Glutamatergic neuron (in vitro differentiated cells): Measurements from ENCODE around the gene VWA2. TPM values are rescaled to one million over a fixed set of nuclear protein-coding genes. Genes with fewer than 3 reads are reported as not detected.

ENCODE experiments used
- DNase-seq: peaks from one replicate; pipeline ENCODE4 v3.0.0; 2022
- H3K27ac Mint-ChIP-seq: one replicate; pipeline ENCODE4 v1.8.0; 2020; ENCODE audit warnings: mild to moderate bottlenecking, mixed read lengths, inconsistent platforms; ENCODE audit not compliant: unreplicated experiment
- H3K27me3 Mint-ChIP-seq: one replicate; pipeline ENCODE4 v1.8.0; 2020; ENCODE audit warnings: mild to moderate bottlenecking, moderate library complexity, mixed read lengths, inconsistent platforms; ENCODE audit not compliant: unreplicated experiment
- H3K36me3 Mint-ChIP-seq: one replicate; pipeline ENCODE4 v1.8.0; 2020; ENCODE audit warnings: mild to moderate bottlenecking, mixed read lengths, inconsistent platforms; ENCODE audit not compliant: unreplicated experiment
- H3K4me1 Mint-ChIP-seq: one replicate; pipeline ENCODE4 v1.8.0; 2020; ENCODE audit warnings: mild to moderate bottlenecking, low read depth, mixed read lengths, inconsistent platforms; ENCODE audit not compliant: unreplicated experiment
- H3K4me3 Mint-ChIP-seq: one replicate; pipeline ENCODE4 v1.8.0; 2020; ENCODE audit warnings: mild to moderate bottlenecking, mixed read lengths, inconsistent platforms; ENCODE audit not compliant: unreplicated experiment
- H3K9me3 Mint-ChIP-seq: one replicate; pipeline ENCODE4 v1.8.0; 2020; ENCODE audit warnings: mild to moderate bottlenecking, moderate library complexity, mixed read lengths, inconsistent platforms; ENCODE audit not compliant: unreplicated experiment
- CTCF ChIP-seq: fragments of 200-600 bp; sonication (generic); IDR thresholded peaks from one replicate; pipeline ENCODE4 v1.5.0; 2021; ENCODE audit not compliant: partially characterized antibody, unreplicated experiment
- total RNA-seq: library from RNA; stranded (reverse); fragmentation: NEBNext Ultra II Directional; extraction: Animal tissue kit (Norgen Biotek cat#: 25700); gene quantifications from one replicate; pipeline ENCODE4 v1.2.1, GENCODE V29; 2021; ENCODE audit not compliant: unreplicated experiment

VWA2 gene
- total RNA-seq, 1 donor from 2014 or later: not detected

GRCh38 chr10:114233482-114233881 lies 5.6 kb upstream of the VWA2 start:
- H3K9me3 Mint-ChIP-seq: no peaks in the 10 kb centered on the region

DNA sequence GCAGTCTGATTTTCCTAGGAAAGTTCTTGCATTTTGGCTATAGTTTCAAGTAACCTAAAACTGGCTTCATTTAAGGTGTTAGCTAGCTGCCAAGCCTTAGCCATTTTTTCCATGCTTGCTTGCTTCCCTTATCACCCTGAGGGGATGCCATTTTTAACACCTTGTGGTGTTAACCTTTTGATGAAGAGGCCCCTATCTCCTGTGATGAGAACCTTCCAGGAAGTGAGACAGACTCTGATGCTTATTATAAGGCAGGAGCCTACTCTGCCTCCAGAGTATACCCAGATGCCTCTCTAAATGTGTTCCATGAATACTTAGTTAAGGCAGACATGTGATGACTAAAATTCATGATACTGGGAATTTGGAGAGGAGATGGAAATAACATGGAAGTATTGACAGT lies 4.9 kb upstream of the VWA2 start:
- H3K4me1 Mint-ChIP-seq: no peaks in the 10 kb centered on the region

More at GRCh38 chr10:114233482-114233881, 5.6 kb upstream of the VWA2 start:
- no peaks in the 10 kb centered on the region for H3K36me3 Mint-ChIP-seq
- TF ChIP-seq CTCF: no peak
- peaks cover 2% of the 10 kb centered on the region for H3K27me3 Mint-ChIP-seq
- no peak for DNase-seq
- H3K4me3 Mint-ChIP-seq: no peak overlapping the region
- H3K4me1 Mint-ChIP-seq: no peaks in the 10 kb centered on the region
- no peak overlapping the region for H3K27ac Mint-ChIP-seq

GRCh38 chr10:114239994-114240345 lies 916 bp downstream of the VWA2 start:
- Mint-ChIP-seq H3K27ac (no peak overlapping the region), H3K4me3 (no peak overlapping the region), H3K36me3 (no peaks in the 10 kb centered on the region), H3K4me1 (no peaks in the 10 kb centered on the region), H3K9me3 (no peaks in the 10 kb centered on the region), H3K27me3 (peaks cover 5% of the 10 kb centered on the region)
- TF ChIP-seq CTCF: no peak
- no peak for DNase-seq

More for the DNA sequence above, 4.9 kb upstream of the VWA2 start:
- no peak for DNase-seq
- no peak overlapping the region for H3K4me3 Mint-ChIP-seq
- H3K27ac Mint-ChIP-seq: no peak overlapping the region
- TF ChIP-seq CTCF: no peak
- no peaks in the 10 kb centered on the region for H3K9me3 Mint-ChIP-seq
- H3K36me3 Mint-ChIP-seq: no peaks in the 10 kb centered on the region
- H3K27me3 Mint-ChIP-seq: peaks cover 2% of the 10 kb centered on the region

DNA sequence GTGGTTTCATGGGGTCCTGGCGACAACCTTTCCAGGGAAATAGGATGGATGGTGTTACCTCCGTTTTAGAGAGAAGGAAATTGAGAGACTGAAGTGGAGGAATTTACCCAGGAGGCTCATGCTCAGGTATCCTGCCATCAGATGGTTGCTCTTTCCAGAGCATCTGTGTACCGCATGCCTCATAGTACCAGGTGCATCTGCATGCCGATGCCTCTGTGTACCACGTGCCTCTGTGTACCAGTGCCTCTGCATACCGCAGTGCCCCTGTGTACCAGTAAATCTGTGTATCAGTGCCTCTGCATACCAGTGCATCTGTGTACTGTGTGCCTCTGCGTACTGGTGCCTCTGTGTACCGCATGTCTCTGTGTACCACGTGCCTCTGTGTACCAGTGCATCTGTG lies 3.2 kb downstream of the VWA2 start:
- no peak overlapping the region for H3K27ac Mint-ChIP-seq
- H3K27me3 Mint-ChIP-seq: peaks cover 3% of the 10 kb centered on the region
- no peak overlapping the region for H3K4me3 Mint-ChIP-seq
- no peaks in the 10 kb centered on the region for H3K36me3 Mint-ChIP-seq
- no peaks in the 10 kb centered on the region for H3K9me3 Mint-ChIP-seq
- no peak for DNase-seq
- TF ChIP-seq CTCF: no peak
- H3K4me1 Mint-ChIP-seq: no peaks in the 10 kb centered on the region

DNA sequence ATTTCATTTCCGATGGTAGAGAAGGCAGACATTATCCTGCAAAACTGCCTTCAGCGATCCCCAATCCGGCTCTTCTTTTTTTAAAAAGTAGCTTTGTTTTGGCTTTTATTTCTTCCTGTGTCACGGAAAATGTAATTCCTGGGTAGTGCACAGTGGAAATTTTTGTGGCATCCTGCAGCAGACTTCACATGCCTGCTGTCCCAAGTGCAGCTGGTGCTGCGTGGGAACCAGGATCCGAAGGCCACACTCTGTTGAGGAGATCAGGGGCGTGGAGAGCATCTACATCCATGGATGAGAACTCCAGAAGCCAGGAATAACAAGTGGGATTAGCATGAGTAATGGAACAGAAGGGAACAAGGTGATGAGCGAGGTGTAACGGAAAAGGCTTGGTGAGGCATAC lies 4.6 kb downstream of the VWA2 start:
- H3K27me3 Mint-ChIP-seq: peaks cover 3% of the 10 kb centered on the region
- H3K9me3 Mint-ChIP-seq: no peaks in the 10 kb centered on the region
- DNase-seq: no peak
- no peaks in the 10 kb centered on the region for H3K4me1 Mint-ChIP-seq
- H3K4me3 Mint-ChIP-seq: no peak overlapping the region
- no peak for TF ChIP-seq CTCF
- H3K27ac Mint-ChIP-seq: no peak overlapping the region
- H3K36me3 Mint-ChIP-seq: no peaks in the 10 kb centered on the region
